Liver (tissue), 9 donors: ENCODE data around the gene AURKB. TPM values are rescaled to one million over a fixed set of nuclear protein-coding genes. Genes with fewer than 3 reads are reported as not detected.

ENCODE experiments used
- DNase-seq: peaks from one replicate; pipeline ENCODE4 v3.0.0-alpha.2; 2017; ENCODE audit warnings: low spot score
- H3K27ac ChIP-seq, 2 donors: one replicate each; pipeline ENCODE4 v1.7.0; 2013; ENCODE audit warnings: inconsistent platforms in 2 of 2, low read length in 2 of 2, control low read depth in 1 of 2, low read depth in 1 of 2, mild to moderate bottlenecking in 1 of 2
- H3K27me3 ChIP-seq, 4 donors: one replicate each; pipeline versions ENCODE4 v1.6.1 to v1.7.0; 2013; ENCODE audit warnings: low read length in 3 of 4, inconsistent platforms in 1 of 4, mild to moderate bottlenecking in 1 of 4, moderate library complexity in 1 of 4; ENCODE audit not compliant: control insufficient read depth in 4 of 4, insufficient read depth in 4 of 4
- H3K36me3 ChIP-seq, 4 donors: one replicate each; pipeline versions ENCODE4 v1.6.1 to v1.7.0; 2013; ENCODE audit warnings: low read length in 3 of 4, mild to moderate bottlenecking in 3 of 4, low read depth in 1 of 4, moderate library complexity in 1 of 4; ENCODE audit not compliant: control insufficient read depth in 4 of 4, insufficient read depth in 3 of 4
- H3K4me1 ChIP-seq, 4 donors: one replicate each; pipeline versions ENCODE4 v1.6.1 to v1.7.0; 2013; ENCODE audit warnings: low read length in 3 of 4, mild to moderate bottlenecking in 3 of 4, moderate library complexity in 1 of 4; ENCODE audit not compliant: control insufficient read depth in 4 of 4, insufficient read depth in 4 of 4
- H3K4me3 ChIP-seq, 3 donors: one replicate each; pipeline versions ENCODE4 v1.6.1 to v1.7.0; 2013; ENCODE audit warnings: low read length in 3 of 3, control low read depth in 1 of 3, low read depth in 1 of 3, mild to moderate bottlenecking in 1 of 3
- H3K9ac ChIP-seq, 2 donors: one replicate each; pipeline ENCODE4 v1.7.0; 2013; ENCODE audit warnings: low read length in 2 of 2, mild to moderate bottlenecking in 2 of 2, moderate library complexity in 2 of 2, control low read depth in 1 of 2, low read depth in 1 of 2
- H3K9me3 ChIP-seq, 4 donors: one replicate each; pipeline versions ENCODE4 v1.6.1 to v1.7.0; 2013; ENCODE audit warnings: low read length in 3 of 4; ENCODE audit not compliant: control insufficient read depth in 4 of 4
- FOXA1 ChIP-seq: IDR thresholded peaks from 2 replicates; pipeline ENCODE4 v1.6.1; 2016; ENCODE audit warnings: antibody characterized with exemption
- FOXA2 ChIP-seq: IDR thresholded peaks from 2 replicates; pipeline ENCODE4 v1.6.1; 2016; ENCODE audit warnings: antibody characterized with exemption
- GABPA ChIP-seq, 2 donors: IDR thresholded peaks in 1 of 2; conservative IDR thresholded peaks in 1 of 2; 2 replicates each; pipeline ENCODE4 v1.6.1; 2016; ENCODE audit warnings: antibody characterized with exemption in 2 of 2, mild to moderate bottlenecking in 1 of 2, moderate library complexity in 1 of 2
- HNF4A ChIP-seq, 2 donors: conservative IDR thresholded peaks; 2 replicates each; pipeline ENCODE4 v1.6.1; 2016; ENCODE audit warnings: antibody characterized with exemption in 2 of 2, mild to moderate bottlenecking in 2 of 2
- HNF4G ChIP-seq: IDR thresholded peaks from 2 replicates; pipeline ENCODE4 v1.6.1; 2016; ENCODE audit warnings: antibody characterized with exemption
- JUND ChIP-seq, 2 donors: IDR thresholded peaks; 2 replicates each; pipeline ENCODE4 v1.6.1; 2016; ENCODE audit warnings: antibody characterized with exemption in 2 of 2
- MAX ChIP-seq: IDR thresholded peaks from 2 replicates; pipeline ENCODE4 v1.6.1; 2016; ENCODE audit warnings: antibody characterized with exemption
- NR2F2 ChIP-seq: IDR thresholded peaks from 2 replicates; pipeline ENCODE4 v1.6.1; 2016; ENCODE audit warnings: antibody characterized with exemption
- RAD21 ChIP-seq, 2 donors: IDR thresholded peaks; 2 replicates each; pipeline ENCODE4 v1.6.1; 2016; ENCODE audit warnings: antibody characterized with exemption in 2 of 2, mild to moderate bottlenecking in 2 of 2
- REST ChIP-seq: IDR thresholded peaks from 2 replicates; pipeline ENCODE4 v1.6.1; 2016; ENCODE audit warnings: antibody characterized with exemption, mild to moderate bottlenecking
- RXRA ChIP-seq, 2 donors: IDR thresholded peaks; 2 replicates each; pipeline ENCODE4 v1.6.1; 2017 to 2018; ENCODE audit warnings: antibody characterized with exemption in 2 of 2, mild to moderate bottlenecking in 1 of 2
- SP1 ChIP-seq: IDR thresholded peaks from 2 replicates; pipeline ENCODE4 v1.6.1; 2018; ENCODE audit warnings: antibody characterized with exemption, mild to moderate bottlenecking
- ZBTB33 ChIP-seq: IDR thresholded peaks from 2 replicates; pipeline ENCODE4 v1.6.1; 2016; ENCODE audit warnings: antibody characterized with exemption
- WGBS: extraction: QIAGEN DNeasy Blood & Tissue Kit; methylation state at CpG from one replicate; pipeline ENCODE4 v1.1.7; 2013; 5-methylcytosine and 5-hydroxymethylcytosine counted together
- polyA plus RNA-seq, 2 donors: library from polyadenylated mRNA; stranded (reverse) in 1 of 2; unstranded in 1 of 2; fragments of 200-250 nt in 1 of 2; fragments of >200 nt in 1 of 2; fragmentation: Nextera tagmentation in 1 of 2; extraction: Ambion mirVana in 1 of 2; gene quantifications; one replicate each; pipeline versions ENCODE4 v1.2.1 to v1.2.3, GENCODE V29; 2013 to 2015
- total RNA-seq, 2 donors: library from RNA; depleted of rRNA; stranded (reverse); fragments of >200 nt; gene quantifications; one replicate each; pipeline ENCODE4 v1.2.3, GENCODE V29; 2014
- TF ChIP-seq, protein P1 (sequence below): IDR thresholded peaks from 2 replicates; pipeline ENCODE4 v1.6.1; 2016; ENCODE audit warnings: antibody characterized with exemption
- donor health status: healthy.
- donor health status: healthy.
- donor health status: healthy.
- donor health status: healthy.
- donor health status: healthy.

The AURKB gene
- total and polyA plus RNA-seq, 4 donors = 0.42 to 25.9 (median 3.0) TPM

DNA sequence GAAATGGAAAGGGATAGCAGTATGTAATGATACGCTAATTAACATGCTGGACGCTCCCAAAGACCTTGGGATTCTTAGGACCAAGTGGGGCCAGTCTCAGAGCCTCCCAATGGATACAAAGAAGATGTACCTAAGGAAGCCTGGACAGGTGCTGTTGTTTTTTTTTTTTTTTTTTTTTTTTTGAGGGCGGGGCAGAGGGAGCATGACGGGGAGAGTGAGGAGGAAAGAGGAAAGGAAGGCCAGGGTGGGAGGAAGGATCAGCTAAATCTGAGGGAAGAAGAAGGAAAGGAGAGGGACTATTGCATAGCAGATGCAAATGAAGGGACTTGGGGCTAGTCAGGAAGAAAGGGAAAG lies 50.2 kb downstream of the AURKB start:
- no peak overlapping the region for H3K27ac ChIP-seq

More for the DNA sequence above, 50.2 kb downstream of the AURKB start:
- WGBS = 68% methylated on average over 4 of the region's 4 CpGs
- Histone ChIP-seq H3K4me3 (no peak overlapping the region), H3K27me3 (no peaks in the 10 kb centered on the region), H3K4me1 (peaks cover 11 to 59% (median 44%) of the 10 kb centered on the region in 4 donors), H3K9ac (no peak overlapping the region), H3K36me3 (peaks cover 2 to 10% (median 6%) of the 10 kb centered on the region in 4 donors), H3K9me3 (no peaks in the 10 kb centered on the region)
- no peak for DNase-seq
- TF ChIP-seq NR2F2 = no peak
- TF ChIP-seq, protein P1, sequence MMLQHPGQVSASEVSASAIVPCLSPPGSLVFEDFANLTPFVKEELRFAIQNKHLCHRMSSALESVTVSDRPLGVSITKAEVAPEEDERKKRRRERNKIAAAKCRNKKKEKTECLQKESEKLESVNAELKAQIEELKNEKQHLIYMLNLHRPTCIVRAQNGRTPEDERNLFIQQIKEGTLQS = no peak
- no peak for TF ChIP-seq ZBTB33
- no peak for TF ChIP-seq REST
- TF ChIP-seq RXRA (IDR thresholded peaks at IDR 0.05) = no peak
- TF ChIP-seq HNF4G = no peak
- no peak for TF ChIP-seq GABPA (IDR thresholded peaks at IDR 0.05 in 1 of 2, conservative IDR thresholded peaks at IDR 0.05 in 1 of 2)
- no peak for TF ChIP-seq JUND (IDR thresholded peaks at IDR 0.05)
- no peak for TF ChIP-seq HNF4A (conservative IDR thresholded peaks at IDR 0.05)
- no peak for TF ChIP-seq FOXA2
- no peak for TF ChIP-seq RAD21 (IDR thresholded peaks at IDR 0.05)
- no peak for TF ChIP-seq MAX
- no peak for TF ChIP-seq SP1
- no peak for TF ChIP-seq FOXA1
